Kidney epithelial cell (primary cell): ENCODE results near the gene SGF29. TPM values are rescaled to one million over a fixed set of nuclear protein-coding genes. Genes with fewer than 3 reads are reported as not detected.

ENCODE experiments used
- DNase-seq: peaks from one replicate; pipeline ENCODE4 v3.0.0-alpha.2; 2010; ENCODE audit warnings: low read depth
- H3K27me3 ChIP-seq: 2 replicates; pipeline ENCODE4 v1.6.0; 2011; ENCODE audit warnings: low read length; ENCODE audit not compliant: control insufficient read depth, insufficient read depth
- H3K36me3 ChIP-seq: 2 replicates; pipeline ENCODE4 v1.5.1; 2011; ENCODE audit warnings: low read length; ENCODE audit not compliant: control insufficient read depth, insufficient read depth
- H3K4me3 ChIP-seq: 2 replicates; pipeline ENCODE4 v1.5.1; 2011; ENCODE audit warnings: low read depth, mild to moderate bottlenecking, control low read depth, low read length
- CTCF ChIP-seq: IDR thresholded peaks from 2 replicates; pipeline ENCODE4 v1.5.1; 2011; ENCODE audit warnings: mild to moderate bottlenecking, moderate library complexity, low read length, control low read depth, inconsistent platforms; ENCODE audit not compliant: insufficient read depth, poor library complexity, severe bottlenecking
- total RNA-seq: library from RNA; depleted of rRNA; stranded (reverse); fragments of >200 nt; gene quantifications from 2 replicates; pipeline ENCODE4 v1.2.3, GENCODE V29; 2015

The SGF29 gene
- total RNA-seq, 1 donor from 2014 or later: 32.5 TPM

GRCh38 chr16:28575446-28576109 is 21.9 kb downstream of the SGF29 start:
- TF ChIP-seq CTCF: no peak
- DNase-seq: no peak
- no peaks in the 10 kb centered on the region for H3K36me3 ChIP-seq
- no peaks in the 10 kb centered on the region for H3K27me3 ChIP-seq
- no peak overlapping the region for H3K4me3 ChIP-seq

- no peak for TF ChIP-seq CTCF
- Histone ChIP-seq H3K27me3 (no peaks in the 10 kb centered on the region), H3K4me3 (no peak overlapping the region), H3K36me3 (no peaks in the 10 kb centered on the region)
- no peak for DNase-seq
Measured at GRCh38 chr16:28580726-28581315, 27.1 kb downstream of the SGF29 start.

- H3K4me3 ChIP-seq: no peak overlapping the region
- no peaks in the 10 kb centered on the region for H3K27me3 ChIP-seq
- H3K36me3 ChIP-seq: no peaks in the 10 kb centered on the region
- DNase-seq: no peak
- TF ChIP-seq CTCF: no peak
Measured at GRCh38 chr16:28585674-28586073, 32.0 kb downstream of the SGF29 start.

- TF ChIP-seq CTCF: no peak
- H3K36me3 ChIP-seq: no peaks in the 10 kb centered on the region
- H3K27me3 ChIP-seq: no peaks in the 10 kb centered on the region
- no peak for DNase-seq
- H3K4me3 ChIP-seq: no peak overlapping the region
Measured at GRCh38 chr16:28586466-28586865, 32.7 kb downstream of the SGF29 start.

- DNase-seq: no peak
- TF ChIP-seq CTCF: no peak
- H3K27me3 ChIP-seq: no peaks in the 10 kb centered on the region
- H3K4me3 ChIP-seq: no peak overlapping the region
- H3K36me3 ChIP-seq: no peaks in the 10 kb centered on the region
Measured at GRCh38 chr16:28587386-28587785, 33.7 kb downstream of the SGF29 start.

GRCh38 chr16:28589069-28589468 is 35.3 kb downstream of the SGF29 start:
- no peak for DNase-seq
- H3K4me3 ChIP-seq: no peak overlapping the region
- no peaks in the 10 kb centered on the region for H3K27me3 ChIP-seq
- no peaks in the 10 kb centered on the region for H3K36me3 ChIP-seq
- no peak for TF ChIP-seq CTCF
